ENCODE measurements around the gene SYNDIG1L.

- TF ChIP-seq CTCF (IDR thresholded peaks at IDR 0.05; ENCODE audit: insufficient read depth, low read length) (no peak), GABPA (IDR thresholded peaks at IDR 0.05; ENCODE audit: low read depth) (no peak), POLR2AphosphoS5 (IDR thresholded peaks at IDR 0.05; ENCODE audit: low read depth) (no peak), REST (IDR thresholded peaks at IDR 0.05; ENCODE audit: insufficient replicate concordance, low read depth) (no peak)
These were observed 36.0 kb downstream of the SYNDIG1L start for GRCh38 chr14:74389980-74390379.

Data from HL-60 (cell line).